GM18499 (cell line): ENCODE data around the gene GRID1.

ENCODE experiments used
- ATAC-seq: cut with Tn5 transposase; IDR thresholded peaks from one replicate; pipeline ENCODE4 v1.9.1; 2021; ENCODE audit warnings: moderate number of reproducible peaks; ENCODE audit not compliant: insufficient read depth, unreplicated experiment

The GRID1 gene

DNA sequence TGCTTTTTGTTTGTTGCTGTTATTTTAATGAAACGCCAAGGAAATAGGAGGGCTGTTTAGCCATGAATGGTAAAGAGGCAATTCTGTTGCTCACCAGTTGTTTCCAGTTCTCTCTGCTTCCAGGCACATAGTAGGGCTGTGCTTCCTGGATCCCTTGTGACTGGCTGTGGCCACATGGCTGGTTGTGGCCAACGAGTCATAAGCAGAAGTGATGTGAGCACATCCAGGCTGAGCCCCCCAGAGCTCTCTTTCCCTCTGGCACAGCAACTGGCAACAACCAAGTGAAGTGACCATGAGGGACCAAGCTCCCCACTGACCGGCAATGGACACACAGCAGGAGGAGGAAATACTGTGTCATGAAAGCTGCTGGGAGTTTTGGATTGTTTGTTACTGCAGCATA, 10.3 kb downstream of the GRID1 start:
- no peak for ATAC-seq

DNA sequence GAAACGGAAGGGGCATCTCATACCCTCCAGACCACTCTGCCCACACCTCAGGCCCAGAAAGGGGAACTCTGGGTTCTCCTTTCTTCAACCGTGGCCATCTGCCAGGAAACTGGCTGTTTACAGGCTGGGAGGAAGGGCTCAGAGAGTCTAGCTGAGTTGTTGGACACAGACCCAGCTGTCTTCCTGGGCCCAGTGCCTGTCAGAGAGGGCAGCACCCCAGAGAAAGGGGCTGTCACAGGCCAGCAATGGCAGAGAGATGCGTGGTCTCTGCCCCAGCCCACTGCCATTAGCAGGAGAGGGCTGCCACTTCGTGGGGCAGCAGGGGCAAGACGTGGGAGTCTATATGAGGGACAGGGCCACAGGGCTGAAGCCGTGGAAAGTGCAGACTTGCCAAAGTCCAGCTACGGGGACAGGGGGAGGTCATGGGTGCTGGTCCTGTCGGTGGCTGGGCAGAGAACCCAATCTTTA, 11.0 kb downstream of the GRID1 start:
- no peak for ATAC-seq

DNA sequence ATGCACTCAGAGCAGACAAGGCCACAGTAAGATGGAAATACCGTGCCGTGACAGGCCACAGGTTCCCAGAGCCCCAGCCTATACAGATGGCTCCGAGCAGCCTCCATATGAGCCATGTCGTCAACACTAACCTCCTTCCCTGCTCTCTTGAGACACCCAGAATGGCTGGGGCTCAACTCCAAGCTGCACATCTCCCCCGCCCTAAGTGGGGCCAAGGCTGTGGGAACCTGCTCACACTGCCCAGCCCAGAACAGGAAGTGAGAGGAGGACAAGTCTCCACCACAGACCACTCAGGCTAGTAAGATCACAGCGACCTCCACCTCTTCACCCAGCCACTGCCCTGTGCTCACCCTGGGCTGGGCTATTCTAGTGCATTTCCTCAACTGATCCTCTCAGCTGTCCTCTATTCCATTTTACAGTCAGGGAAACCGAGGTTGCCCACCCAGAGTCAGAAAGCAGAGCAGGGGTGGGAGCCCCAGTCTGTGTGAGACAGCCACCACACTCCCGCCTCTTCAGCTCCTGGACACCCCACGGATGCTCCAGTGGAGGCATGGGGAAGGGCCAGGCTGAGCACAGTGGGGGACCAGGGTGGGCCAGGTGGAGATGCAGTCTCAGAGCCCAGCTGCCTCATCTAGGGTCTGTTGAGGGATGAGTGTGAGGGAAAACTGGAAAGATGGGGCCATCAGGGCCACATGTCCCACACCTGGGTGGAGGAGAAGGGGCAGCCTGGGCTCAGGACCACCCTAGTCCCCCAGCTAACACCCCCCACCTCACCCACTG, 11.6 kb downstream of the GRID1 start:
- ATAC-seq: no peak

DNA sequence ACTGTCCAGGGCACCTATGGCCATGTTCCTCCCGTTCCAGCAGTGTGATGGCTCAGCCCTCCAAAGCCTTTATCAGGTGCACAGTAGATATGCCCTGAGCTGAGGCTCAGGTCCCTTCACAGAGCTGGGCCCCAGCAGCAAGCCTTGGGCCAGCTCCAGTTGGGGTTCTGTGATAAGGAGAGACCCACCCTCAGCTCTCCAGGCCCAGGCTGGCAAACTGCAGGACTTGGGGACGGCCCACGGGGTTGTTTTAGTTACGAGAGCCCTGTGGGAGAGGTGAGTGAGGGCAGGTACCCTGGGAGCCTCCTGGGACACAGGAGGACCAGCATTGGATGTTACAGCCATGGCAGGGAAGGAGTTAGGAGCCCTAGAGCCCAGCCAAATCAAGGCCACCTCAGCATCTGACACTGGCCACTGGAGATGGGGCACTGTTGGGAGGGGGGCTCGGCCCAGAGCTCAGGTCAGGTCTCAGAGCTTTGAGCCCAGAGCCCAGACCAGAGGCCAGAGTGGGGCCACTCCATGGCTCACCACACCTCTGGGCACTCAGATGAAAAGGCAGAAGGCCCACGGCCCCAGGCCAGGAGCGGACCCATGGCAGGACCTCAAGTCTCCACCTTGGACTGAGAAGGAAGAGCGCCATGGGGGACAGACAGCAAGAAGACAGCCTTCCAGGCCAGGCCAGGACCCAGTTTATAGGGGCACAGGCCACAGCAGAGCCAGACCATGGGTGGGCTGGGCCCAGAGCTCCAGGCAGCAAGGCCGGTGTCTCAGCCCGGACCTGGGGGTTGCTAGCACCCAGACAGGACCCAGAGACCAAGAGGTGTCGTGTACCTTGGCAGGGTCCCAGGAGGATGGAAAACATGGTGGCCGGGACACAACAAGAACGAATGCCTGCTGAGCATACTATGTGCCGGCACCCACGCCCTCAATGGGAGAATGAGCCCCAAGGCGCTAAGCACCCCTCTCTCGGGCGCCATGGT, 12.8 kb downstream of the GRID1 start:
- no peak for ATAC-seq

DNA sequence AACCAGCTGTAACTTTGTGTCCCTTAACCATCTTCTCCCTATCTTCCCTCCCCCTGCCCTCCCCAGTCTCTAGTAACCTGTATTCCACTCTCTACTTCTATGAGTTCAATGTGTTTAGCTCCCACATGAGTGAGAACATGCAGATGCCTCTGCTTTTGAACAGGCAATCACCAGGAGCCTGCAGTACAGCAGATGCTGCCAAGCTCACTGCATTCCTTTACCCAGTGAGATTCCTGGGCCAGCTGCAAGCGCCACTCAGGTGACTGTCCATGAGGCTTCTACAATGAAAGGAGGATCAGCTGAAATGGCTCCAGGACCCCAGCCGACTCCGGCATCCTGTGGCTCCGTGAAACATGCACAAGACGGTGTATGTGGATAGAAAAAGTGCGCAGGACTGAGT, 15.7 kb downstream of the GRID1 start:
- ATAC-seq: no peak

DNA sequence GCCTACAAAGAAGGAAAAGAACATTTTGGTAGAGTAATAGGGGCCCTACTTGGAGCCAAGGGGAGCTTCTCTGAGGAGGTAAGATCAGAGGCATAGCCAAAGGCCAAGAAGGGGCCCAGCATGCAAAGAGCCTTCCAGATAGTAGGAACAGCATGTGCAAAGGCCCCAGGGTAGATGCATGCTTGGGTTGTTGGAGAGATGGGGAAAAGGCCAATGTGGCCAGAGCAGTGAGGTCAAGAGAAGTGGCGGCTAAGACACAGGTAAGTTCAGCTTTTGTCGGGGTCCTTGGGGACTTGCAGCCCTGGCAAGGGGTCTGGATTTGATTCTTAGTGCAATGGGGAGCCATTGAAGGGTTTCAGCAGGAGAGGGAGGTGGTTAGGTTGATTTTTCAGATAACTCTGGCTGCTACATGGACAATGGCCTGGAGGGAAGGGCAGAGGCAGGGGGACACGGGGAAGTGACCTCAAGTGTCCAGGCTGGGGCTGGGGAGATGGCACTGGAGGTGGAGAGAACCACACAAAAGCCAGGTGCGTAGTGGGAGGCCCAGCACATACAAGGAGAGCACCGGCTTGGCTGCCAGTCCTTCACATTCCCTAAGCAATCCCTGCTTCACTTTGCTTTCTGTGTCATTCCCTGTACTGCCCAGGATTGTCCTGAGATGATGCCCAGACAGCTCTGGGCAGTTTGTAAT, 16.5 kb downstream of the GRID1 start:
- no peak for ATAC-seq

DNA sequence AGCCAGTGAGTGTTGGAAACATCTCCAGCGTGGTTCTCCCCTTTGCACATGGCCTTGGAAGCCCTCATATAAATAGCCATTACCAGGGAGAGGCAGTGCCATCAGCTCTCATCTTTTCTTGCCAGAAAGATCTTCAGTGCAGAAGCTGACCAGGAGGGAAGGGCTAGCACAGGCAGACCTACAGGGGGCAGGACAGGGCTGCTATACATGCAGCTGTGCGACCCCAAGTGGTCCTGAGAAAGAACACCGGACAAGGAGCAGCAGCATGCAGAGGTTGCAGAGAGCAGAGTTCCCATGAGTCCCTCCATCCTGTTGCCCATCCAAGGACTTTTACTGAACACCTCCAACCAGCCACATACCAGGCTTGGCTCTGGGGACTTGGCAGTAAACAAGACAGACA, 17.1 kb downstream of the GRID1 start:
- ATAC-seq: no peak

DNA sequence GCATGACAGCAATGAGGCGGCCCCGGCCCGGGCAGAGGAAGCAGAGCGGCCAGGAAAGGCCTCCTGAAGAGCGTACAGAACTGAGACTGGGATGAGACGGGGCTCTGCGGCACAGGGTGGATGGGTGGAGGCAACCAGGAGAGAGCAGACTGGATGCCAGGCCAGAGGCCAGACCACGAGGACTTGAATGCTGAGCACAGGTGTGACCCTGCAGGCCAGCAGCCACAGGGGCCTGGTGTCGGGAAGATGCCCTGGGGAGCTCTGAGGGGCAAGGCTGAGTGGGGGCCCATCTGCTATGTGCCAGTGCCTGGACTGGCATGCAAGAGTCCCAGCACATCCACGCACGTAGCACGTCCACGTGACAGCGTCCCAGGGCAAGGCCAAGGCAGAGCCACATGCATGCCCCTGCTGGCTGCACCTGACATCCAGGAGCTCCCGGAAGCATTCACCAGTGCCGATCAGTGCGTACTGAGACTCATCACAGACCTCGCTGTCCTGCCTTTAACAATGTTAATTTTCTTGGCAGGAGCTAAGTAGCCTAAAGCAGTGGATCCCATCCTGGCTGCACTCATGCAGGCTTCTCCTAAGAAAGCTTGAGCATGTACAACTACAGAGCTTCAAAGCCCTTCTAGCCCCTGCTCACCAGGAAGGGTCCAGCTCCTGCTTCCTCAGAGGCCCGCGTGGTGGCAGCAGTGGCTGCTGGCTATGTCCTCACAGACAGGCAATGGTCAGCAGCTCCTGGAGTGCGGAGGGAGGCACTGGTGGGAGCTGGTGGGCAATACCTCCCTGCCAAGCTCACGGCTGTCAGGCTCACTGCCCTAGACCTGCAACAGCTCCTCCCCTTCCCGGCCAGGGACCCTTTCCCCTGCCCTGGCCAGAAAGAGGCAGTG, 18.0 kb downstream of the GRID1 start:
- no peak for ATAC-seq

DNA sequence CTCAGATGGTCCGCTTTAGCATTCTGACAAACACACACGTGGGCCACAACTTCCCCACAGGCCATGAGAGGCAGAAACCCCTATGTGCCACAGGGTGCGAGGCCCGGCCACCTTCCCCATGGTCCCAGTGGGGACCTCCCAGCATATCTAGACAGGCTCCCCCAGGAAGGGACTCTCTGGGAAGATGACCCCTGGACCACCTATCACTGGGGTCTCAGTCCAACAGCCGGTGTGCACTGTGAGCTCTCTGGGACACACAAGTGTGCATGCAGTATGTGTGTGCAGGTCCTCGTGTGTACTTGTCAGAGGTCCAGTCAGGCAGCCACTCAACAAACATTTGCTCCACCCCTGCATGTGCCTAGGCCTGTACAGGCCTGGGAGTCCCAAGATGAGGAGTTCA, 18.7 kb downstream of the GRID1 start:
- no peak for ATAC-seq

DNA sequence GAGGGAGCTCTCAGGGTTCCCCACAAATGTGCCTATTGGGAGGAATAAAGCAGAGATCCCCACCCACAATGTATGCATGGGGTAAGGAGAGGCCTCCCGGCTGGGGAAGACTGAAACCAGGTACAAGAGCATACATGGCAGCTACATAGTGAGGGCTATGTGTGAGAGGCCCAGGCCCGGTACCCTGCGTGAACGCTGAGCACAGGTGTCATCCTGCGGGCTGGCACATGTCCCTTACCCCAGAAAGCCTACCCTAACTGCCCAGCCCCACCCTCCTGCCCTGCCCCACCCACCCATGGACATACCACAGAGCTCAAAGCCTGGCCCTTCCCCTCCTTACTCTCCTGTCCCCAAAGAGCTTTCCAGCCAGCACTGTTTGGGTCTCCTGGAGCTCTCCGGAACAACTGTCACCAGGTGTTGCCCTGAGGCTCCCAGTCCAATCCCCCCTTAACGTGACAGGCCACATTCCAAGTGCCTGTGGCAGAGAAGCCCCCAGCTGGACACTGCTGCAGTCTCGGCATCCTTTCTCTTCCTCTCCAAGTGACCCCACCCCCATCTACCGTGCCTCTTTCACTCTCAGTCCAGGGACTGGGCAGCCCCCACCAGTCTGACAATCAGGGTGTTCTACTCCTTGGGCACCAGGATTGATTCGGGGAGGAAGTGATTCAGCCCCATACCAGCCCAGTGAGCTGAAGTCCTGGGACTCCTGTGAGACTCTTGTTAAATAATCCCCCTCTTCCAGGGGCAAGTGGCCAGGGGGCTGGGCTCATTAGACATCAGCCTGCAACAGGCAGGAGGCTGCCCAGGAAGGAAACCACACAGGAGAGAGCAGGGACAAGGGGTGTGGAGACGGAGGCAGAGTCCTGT, 19.6 kb downstream of the GRID1 start:
- no peak for ATAC-seq

DNA sequence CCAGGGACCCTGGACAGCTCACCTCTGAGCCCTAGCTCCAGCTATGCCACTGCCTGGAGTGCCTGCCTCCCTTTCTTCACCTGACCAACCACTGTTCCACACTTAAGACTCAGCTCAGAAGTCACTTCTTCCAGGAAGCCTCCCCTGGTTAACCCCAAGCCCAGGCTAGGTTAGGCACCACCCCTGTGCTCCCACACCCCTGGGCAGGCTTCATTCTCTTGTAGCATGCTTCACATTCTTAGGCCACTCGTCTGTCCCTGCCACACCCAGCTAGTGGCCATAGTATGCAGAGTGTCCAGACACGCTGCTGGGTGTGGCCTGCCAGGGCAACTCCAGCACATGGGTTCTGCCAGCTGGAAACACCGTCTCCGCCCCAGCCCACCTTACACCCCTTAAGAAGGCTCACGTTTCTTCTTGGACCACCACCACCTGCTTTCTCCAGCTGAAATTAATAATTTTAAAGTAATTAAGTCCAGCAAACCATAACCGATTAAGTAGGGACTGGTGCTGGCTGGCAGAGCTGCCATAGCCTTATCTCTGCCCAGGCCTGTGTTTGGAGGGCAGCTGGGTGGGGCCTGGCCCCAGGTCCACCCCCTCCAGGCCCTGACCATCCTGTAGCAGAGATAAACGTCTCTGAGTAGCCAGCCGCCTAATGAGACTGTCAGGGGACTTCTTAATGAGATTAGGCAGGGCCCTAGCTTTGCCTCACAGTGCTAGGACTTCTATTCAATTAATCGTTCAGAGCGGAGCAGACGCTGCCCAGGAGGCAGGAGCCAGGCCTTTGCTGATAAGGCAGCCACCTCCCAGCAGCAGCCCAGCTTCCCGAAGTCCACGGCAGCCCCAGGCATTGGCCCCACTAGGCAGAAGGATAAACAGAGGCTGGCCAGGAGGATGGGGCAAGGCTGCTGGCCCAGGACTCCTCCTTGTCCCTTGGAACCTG, 20.5 kb downstream of the GRID1 start:
- ATAC-seq: no peak

DNA sequence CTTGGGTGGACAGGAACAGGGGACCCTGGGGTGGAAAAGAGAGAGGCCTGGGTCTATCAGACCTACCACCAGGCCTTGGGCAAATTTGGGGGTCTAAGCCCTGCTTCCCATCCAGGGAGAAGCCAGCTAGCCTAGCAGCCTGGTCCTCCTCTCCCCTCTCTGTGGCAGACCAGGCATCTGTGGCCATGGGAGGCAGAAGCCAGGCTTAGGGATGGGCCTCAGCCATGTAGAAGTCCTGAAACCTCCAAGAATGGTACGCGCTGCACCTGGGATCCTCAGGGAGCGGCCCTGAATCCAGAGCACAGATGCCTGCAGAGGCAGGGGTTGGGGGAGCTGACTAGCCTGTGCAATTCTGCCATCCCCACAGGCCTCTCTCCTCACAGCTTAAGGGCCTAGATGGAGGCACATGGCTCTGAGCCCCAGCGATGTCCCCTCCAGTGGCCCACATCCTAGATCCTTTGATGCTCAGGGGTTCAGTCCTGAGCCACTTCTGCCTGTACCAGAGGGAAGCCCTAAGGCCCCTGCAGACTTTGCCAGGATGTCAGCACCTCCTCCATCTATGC, 21.2 kb downstream of the GRID1 start:
- no peak for ATAC-seq

DNA sequence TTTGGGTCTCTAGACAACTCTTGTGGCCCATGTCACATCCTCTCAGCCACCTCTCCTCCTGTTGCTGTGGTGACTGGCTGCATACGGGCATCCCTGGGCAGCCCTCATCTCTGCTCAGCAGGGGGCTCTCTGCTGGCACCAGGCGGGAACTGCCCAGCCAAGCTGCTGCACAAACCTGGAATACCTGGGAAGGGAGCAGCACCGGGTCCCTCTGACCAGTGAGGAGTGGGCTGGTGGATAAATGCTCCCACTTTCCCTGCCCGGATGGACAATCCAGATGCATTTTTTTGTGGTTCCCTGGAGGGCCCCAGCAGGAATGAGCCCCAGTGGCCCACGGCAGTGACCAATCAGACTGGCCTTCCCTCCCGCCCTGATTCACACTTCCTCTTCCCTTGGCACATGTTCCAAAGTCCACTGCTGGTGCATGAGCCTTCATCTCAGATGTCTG, 21.9 kb downstream of the GRID1 start:
- no peak for ATAC-seq

DNA sequence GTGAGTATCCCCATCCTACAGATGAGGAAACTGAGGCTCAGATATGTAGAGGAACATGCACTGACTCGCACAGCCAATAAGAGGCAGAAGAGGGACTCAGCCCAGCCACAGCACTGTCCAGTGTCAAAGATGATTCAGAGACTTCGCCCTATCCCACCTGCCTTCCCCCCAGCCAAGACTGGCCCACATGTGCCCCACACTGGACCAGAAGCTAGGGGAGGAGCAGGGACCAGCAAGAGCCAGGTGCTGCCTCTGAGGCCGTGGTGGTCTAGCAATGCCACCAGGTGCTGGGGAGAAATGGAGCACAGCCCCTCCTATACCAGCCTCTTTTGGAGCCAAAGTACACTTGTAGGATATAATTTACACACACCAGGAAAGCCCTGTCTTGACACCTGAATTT, 22.3 kb downstream of the GRID1 start:
- ATAC-seq: no peak

DNA sequence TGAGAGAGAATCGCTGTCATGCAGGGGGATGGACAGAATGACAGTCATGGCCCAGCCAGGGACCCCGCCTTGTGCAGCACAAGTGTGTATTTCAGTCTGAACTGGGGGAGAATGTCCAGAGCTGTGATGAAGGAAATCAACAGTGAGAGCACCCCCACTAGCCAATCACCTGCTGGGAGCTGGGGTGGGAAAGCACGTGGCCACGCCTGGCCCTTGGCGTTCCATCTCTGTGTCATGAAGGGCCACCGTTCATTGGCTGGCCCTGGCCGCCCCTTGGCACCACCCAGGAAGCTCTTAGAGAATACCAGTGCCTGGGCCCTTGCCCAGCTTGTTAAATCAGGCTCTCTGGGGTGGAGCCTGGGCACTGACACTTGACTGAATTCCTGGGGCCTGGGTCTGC, 22.8 kb downstream of the GRID1 start:
- no peak for ATAC-seq

DNA sequence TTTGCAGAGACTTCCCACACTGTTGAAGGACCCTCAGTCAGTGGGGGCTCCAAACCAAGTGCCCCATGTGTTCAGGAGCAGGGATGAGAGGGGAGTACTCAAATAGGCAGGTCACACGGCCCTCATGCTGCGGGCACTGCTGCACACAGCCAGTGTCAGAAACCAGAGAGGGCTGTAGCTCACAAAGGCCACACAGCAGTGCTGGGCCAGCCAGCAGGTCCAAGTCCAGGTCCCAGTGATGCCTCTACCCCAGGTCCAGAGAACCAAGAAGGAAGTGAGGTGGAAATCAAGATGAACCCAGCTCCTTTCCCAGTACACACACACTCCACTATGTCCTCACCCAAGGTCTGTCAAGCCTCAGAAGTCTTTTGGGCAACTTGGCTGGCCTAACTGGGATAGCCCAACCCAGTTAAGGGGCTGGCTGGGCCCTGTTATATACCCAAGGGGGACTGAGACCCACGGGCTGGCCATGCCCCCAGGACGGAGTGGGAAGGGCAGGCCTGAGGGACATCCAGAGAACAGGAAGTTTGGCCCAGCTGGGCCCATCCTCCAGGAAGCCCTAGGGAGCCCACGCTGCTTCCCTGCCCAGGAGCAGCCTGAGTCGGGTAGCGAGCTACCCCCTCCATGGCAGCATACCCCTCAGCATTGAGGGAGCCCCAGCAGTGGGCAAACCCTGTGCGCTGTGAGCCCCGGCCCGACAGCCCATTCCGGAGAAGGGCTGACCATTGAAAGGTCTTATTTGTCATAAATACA, 24.3 kb downstream of the GRID1 start:
- ATAC-seq: no peak

DNA sequence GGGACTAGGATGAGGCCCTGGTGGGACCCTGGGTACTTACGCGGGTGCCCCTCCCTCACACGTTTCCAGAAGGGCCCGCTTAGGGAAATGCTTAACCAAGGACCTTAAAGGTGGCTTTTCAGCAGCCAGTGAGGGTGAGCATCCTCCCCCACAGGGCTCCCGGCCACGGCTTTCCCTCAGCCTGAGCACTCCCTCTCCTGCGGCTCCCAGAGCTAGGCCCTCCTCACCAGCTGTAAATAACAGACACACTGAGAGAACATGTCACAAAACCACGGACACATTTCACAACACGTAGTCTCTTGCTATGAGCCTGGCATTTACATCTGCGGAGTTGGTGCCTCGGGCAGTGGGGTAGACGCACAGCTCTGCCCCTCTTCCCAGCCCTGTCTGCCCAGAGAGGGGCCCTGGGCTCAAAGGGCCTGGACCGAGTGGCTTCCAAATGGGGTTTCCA, 25.2 kb downstream of the GRID1 start:
- no peak for ATAC-seq
